ENCODE results near the gene CBARP. TPM values are rescaled to one million over a fixed set of nuclear protein-coding genes. Genes with fewer than 3 reads are reported as not detected.

CBARP gene
- total RNA-seq, 1 experiment from 2014 or later = 1.9 TPM

DNA sequence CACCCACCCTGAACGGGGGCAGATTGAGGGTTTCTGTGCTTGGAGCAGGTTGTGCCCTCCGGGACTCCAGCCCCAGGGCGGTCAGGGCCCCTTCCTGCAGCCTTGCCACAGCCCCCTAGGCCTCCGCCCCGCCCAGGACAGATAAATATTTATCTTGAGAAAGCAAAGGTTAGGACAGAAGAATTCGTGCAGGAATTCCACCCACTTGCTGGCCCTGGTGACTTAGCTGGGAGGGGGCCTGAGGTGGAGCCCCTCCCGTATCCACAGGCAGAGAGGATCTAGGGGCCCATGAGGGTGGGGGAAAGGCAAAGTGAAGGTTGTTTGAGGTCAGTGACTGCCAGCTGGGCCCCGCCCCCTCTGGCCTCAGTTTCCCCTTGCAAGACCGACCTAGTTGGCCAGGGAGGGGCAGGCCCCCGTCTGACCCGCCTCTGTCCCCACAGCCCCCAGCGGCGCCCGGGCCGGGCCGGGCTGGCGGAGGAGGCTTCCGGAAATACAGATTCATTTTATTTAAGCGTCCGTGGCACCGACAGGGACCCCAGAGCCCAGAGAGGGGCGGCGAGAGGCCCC lies 15.8 kb upstream of the CBARP start:
- H4K20me1 ChIP-seq (ENCODE audit: insufficient read depth) = peaks cover 14% of the 10 kb centered on the region; the same call in 1 of the 2 replicates
- peaks cover 41% of the 10 kb centered on the region; the same call in 1 of the 2 replicates for H3F3A ChIP-seq (ENCODE audit: insufficient read depth, low read depth)
- H3K36me3 ChIP-seq (ENCODE audit: low read depth) = peaks cover 3% of the 10 kb centered on the region; the same call in 1 of the 2 replicates
- H3K9me2 ChIP-seq (ENCODE audit: insufficient read depth) = no peaks in the 10 kb centered on the region
- H3K9me3 ChIP-seq (ENCODE audit: insufficient read depth, low read depth) = no peaks in the 10 kb centered on the region
- BruUV-seq (replicated peaks) = TSS peak; percentile 2
- POLR2A ChIA-PET (ENCODE audit: unreplicated experiment) = interaction anchor here (0.6 to 1.6 kb wide), 6 partner anchors 8 to 87 kb away, joined by 3 to 33 read pairs (median 4); partner anchors contain the start of genes CIRBP and FAM174C
- peak; percentile 72 to 79 for DNase-seq
- H3K4me2 ChIP-seq = peak overlapping the region; percentile 75
- H3K27ac ChIP-seq = peak overlapping the region; percentile 88
- peak overlapping the region; percentile 71; the same call in 1 of the 2 replicates for H3K4me3 ChIP-seq
- intact Hi-C loops (cut with micrococcal nuclease; ENCODE audit: unreplicated experiment) = loop anchor here (1.0 to 2.0 kb wide), 2 partner anchors 9 to 13 kb away; no protein-coding TSS in a partner anchor
- H3K4me1 ChIP-seq (replicated peaks; ENCODE audit: insufficient read depth) = peaks cover 24% of the 10 kb centered on the region
- no peak overlapping the region for H2AFZ ChIP-seq
- H3K79me2 ChIP-seq (ENCODE audit: low read depth) = peaks cover 57% of the 10 kb centered on the region
- no peak for TF ChIP-seq EZH2 (IDR thresholded peaks at IDR 0.05; ENCODE audit: low read depth)
- TF ChIP-seq, protein P1, sequence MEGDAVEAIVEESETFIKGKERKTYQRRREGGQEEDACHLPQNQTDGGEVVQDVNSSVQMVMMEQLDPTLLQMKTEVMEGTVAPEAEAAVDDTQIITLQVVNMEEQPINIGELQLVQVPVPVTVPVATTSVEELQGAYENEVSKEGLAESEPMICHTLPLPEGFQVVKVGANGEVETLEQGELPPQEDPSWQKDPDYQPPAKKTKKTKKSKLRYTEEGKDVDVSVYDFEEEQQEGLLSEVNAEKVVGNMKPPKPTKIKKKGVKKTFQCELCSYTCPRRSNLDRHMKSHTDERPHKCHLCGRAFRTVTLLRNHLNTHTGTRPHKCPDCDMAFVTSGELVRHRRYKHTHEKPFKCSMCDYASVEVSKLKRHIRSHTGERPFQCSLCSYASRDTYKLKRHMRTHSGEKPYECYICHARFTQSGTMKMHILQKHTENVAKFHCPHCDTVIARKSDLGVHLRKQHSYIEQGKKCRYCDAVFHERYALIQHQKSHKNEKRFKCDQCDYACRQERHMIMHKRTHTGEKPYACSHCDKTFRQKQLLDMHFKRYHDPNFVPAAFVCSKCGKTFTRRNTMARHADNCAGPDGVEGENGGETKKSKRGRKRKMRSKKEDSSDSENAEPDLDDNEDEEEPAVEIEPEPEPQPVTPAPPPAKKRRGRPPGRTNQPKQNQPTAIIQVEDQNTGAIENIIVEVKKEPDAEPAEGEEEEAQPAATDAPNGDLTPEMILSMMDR (conservative IDR thresholded peaks at IDR 0.05) = no peak
- H3K27me3 ChIP-seq (ENCODE audit: insufficient read depth, low read depth) = no peaks in the 10 kb centered on the region
- CTCF ChIA-PET = interaction anchor here (0.9 to 1.0 kb wide), 3 partner anchors 9 to 15 kb away, joined by 4 to 6 read pairs (median 5); no protein-coding TSS in a partner anchor

DNA sequence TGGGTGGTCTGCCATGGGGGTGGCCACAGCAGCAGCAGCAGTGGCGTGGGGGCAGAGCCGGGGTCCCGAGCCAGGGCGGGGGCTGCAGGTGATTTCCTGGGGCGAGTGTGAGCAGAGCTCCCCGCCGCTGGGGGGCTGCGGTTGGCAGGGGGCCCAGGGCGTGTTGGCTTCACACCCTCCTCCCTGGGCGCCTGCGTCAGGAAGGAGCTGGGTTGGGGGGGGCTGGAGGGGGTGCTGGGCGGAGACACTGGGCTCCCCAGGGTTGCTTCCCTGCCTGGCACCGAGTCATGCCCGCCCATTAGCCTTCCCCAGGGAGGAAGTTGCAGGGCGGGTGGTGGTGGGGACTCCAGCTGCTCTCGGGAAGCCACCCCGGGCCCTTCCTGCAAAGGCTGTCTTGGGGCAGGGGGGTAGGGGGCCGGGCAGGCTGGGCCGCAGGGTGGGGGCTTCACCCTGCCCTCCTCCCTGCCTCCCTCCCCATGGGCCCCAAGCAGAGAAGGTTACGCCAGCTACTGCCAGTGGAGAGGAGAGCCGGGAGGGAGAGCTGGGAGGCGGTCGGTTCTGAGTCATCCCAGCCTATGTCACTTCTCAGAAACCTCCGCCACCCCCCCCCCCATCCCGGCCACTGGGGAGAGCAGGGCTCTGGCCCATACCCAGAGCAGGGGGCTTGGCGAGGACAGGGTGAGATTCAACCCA lies 15.2 kb upstream of the CBARP start:
- POLR2A ChIA-PET (ENCODE audit: unreplicated experiment) = interaction anchor here (0.5 to 1.6 kb wide), 10 partner anchors 8 to 682 kb away, joined by 3 to 33 read pairs (median 4); partner anchors contain the start of genes CIRBP and FAM174C
- peaks cover 36% of the 10 kb centered on the region; the same call in 1 of the 2 replicates for H3F3A ChIP-seq (ENCODE audit: insufficient read depth, low read depth)
- CTCF ChIA-PET = interaction anchor here (0.9 to 1.0 kb wide), 3 partner anchors 8 to 16 kb away, joined by 4 to 6 read pairs (median 5); no protein-coding TSS in a partner anchor
- DNase-seq = peak; percentile 78 to 88
- H3K79me2 ChIP-seq (ENCODE audit: low read depth) = peaks cover 57% of the 10 kb centered on the region
- H3K9me3 ChIP-seq (ENCODE audit: insufficient read depth, low read depth) = no peaks in the 10 kb centered on the region
- H3K27me3 ChIP-seq (ENCODE audit: insufficient read depth, low read depth) = no peaks in the 10 kb centered on the region
- TF ChIP-seq, protein P1 (conservative IDR thresholded peaks at IDR 0.05) = no peak
- no peak for TF ChIP-seq EZH2 (IDR thresholded peaks at IDR 0.05; ENCODE audit: low read depth)
- H3K9me2 ChIP-seq (ENCODE audit: insufficient read depth) = no peaks in the 10 kb centered on the region
- no peak overlapping the region for H2AFZ ChIP-seq
- peaks cover 18% of the 10 kb centered on the region for H3K4me1 ChIP-seq (replicated peaks; ENCODE audit: insufficient read depth)
- no TSS peak for BruUV-seq (replicated peaks)
- peaks cover 3% of the 10 kb centered on the region; the same call in 1 of the 2 replicates for H3K36me3 ChIP-seq (ENCODE audit: low read depth)
- peak overlapping the region; percentile 71; the same call in 1 of the 2 replicates for H3K4me3 ChIP-seq
- intact Hi-C loops (cut with micrococcal nuclease; ENCODE audit: unreplicated experiment) = loop anchor here (1.0 to 2.0 kb wide), 2 partner anchors 9 to 14 kb away; no protein-coding TSS in a partner anchor
- H4K20me1 ChIP-seq (ENCODE audit: insufficient read depth) = peaks cover 14% of the 10 kb centered on the region; the same call in 1 of the 2 replicates
- H3K27ac ChIP-seq = peak overlapping the region; percentile 88
- peak overlapping the region; percentile 75 for H3K4me2 ChIP-seq

GRCh38 chr19:1252221-1252820 lies 14.5 kb upstream of the CBARP start:
- H4K20me1 ChIP-seq (ENCODE audit: insufficient read depth) = peaks cover 14% of the 10 kb centered on the region; the same call in 1 of the 2 replicates
- H3K9me3 ChIP-seq (ENCODE audit: insufficient read depth, low read depth) = no peaks in the 10 kb centered on the region
- peak overlapping the region; percentile 75 for H3K4me2 ChIP-seq
- H3K4me1 ChIP-seq (replicated peaks; ENCODE audit: insufficient read depth) = peaks cover 19% of the 10 kb centered on the region
- POLR2A ChIA-PET (ENCODE audit: unreplicated experiment) = interaction anchor here (0.5 to 1.6 kb wide), 6 partner anchors 14 to 681 kb away, joined by 3 to 33 read pairs (median 6); partner anchors contain the start of gene CIRBP
- H3K79me2 ChIP-seq (ENCODE audit: low read depth) = peaks cover 57% of the 10 kb centered on the region
- peaks cover 36% of the 10 kb centered on the region for H3F3A ChIP-seq (ENCODE audit: insufficient read depth, low read depth)
- peak overlapping the region; percentile 71 for H3K4me3 ChIP-seq
- H3K36me3 ChIP-seq (ENCODE audit: low read depth) = peaks cover 3% of the 10 kb centered on the region; the same call in 1 of the 2 replicates
- no peak for TF ChIP-seq EZH2 (IDR thresholded peaks at IDR 0.05; ENCODE audit: low read depth)
- TF ChIP-seq, protein P1 (conservative IDR thresholded peaks at IDR 0.05) = no peak
- H3K27me3 ChIP-seq (ENCODE audit: insufficient read depth, low read depth) = no peaks in the 10 kb centered on the region
- H2AFZ ChIP-seq = no peak overlapping the region
- peak; percentile 84 to 87 for DNase-seq
- CTCF ChIA-PET = interaction anchor here (0.9 kb wide), 1 partner anchor 16 kb away, joined by 4 read pairs; no protein-coding TSS in a partner anchor
- intact Hi-C loops (cut with micrococcal nuclease; ENCODE audit: unreplicated experiment) = loop anchor here (2.0 kb wide), 1 partner anchor 14 kb away; no protein-coding TSS in a partner anchor
- H3K27ac ChIP-seq = peak overlapping the region; percentile 88
- BruUV-seq (replicated peaks) = no TSS peak
- no peaks in the 10 kb centered on the region for H3K9me2 ChIP-seq (ENCODE audit: insufficient read depth)

Data from PC-9 (cell line).